Measurements from ENCODE around the gene MAP6. TPM values are rescaled to one million over a fixed set of nuclear protein-coding genes. Genes with fewer than 3 reads are reported as not detected.

MAP6 gene
- total and polyA plus RNA-seq, 9 of the 15 experiments (the other 6 are each of a cell fraction or from before 2014, with no cell fraction given), result not detected

- TF ChIP-seq KLF1 (tag; IDR thresholded peaks at IDR 0.05) (no peak), IRF1 (CRISPR knock-in tag; IDR thresholded peaks at IDR 0.05; ENCODE audit: borderline replicate concordance) (no peak), MBD1 (CRISPR knock-in tag; IDR thresholded peaks at IDR 0.05) (no peak), TAL1 (IDR thresholded peaks at IDR 0.05) (no peak), KLF10 (CRISPR knock-in tag; IDR thresholded peaks at IDR 0.05) (no peak), FOS (IDR thresholded peaks at IDR 0.05; ENCODE audit: extremely low read depth, insufficient read length) (no peak), ARNT (IDR thresholded peaks at IDR 0.05) (no peak), LARP7 (IDR thresholded peaks at IDR 0.05) (no peak), PRDM10 (IDR thresholded peaks at IDR 0.05; ENCODE audit: partially characterized antibody) (peak; percentile 17), CREB1 (IDR thresholded peaks at IDR 0.05) (no peak), CREB1 (CRISPR knock-in tag; IDR thresholded peaks at IDR 0.05) (no peak), ZNF431 (CRISPR knock-in tag; IDR thresholded peaks at IDR 0.05) (no peak), CHD1 (IDR thresholded peaks at IDR 0.05; ENCODE audit: low read length) (no peak), ZNF592 (IDR thresholded peaks at IDR 0.05) (0 out of 2 replicates have a peak, but pooled peaks have one; percentile 20), ZNF398 (CRISPR knock-in tag; IDR thresholded peaks at IDR 0.05) (no peak)
Measured at GRCh38 chr11:75539459-75540334, 129.1 kb downstream of the MAP6 start (continued).

Measured in K562 (cell line).